ENCODE data around the gene CLCN6.

CLCN6 gene

DNA sequence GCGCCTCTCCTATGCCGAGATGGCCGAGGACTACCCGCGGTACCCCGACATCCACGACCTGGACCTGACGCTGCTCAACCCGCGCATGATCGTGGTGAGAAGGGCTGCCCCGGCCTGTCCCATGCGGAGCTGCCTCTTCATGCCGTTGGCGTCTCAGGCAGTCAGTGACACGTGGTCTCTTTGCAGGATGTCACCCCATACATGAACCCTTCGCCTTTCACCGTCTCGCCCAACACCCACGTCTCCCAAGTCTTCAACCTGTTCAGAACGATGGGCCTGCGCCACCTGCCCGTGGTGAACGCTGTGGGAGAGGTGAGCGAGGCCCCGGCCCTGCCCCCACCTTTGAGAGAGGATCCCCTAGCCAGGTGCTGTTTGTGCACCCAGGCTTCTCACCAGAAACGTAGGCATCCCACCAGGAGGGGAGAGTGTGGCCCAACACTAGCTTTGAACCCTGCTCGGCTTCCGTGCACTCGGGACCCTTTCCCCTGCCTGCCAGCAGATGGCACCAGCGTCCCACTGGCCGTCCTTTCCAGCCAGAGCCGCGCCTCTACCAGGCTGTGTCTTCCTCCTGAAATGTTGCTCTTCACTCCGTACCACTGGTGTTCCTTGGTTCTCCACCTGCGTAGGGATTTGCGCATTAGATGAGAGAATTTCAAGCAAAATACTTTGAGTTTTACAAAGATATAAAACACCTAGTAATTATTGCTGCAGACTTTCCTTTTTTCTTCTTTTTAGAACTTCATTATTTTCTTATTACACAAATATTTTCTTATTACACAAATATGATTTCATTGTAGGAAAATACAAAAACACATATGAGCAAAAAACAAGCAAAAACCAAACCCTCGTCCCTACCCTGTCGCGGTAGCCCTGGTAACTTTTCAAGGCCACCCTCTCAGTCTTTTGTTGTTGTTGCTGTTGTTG lies 32.6 kb downstream of the CLCN6 start:
- no peak for TF ChIP-seq GATA3 (IDR thresholded peaks at IDR 0.05; ENCODE audit: low read depth, low read length)
- TF ChIP-seq GATA2 (IDR thresholded peaks at IDR 0.05; ENCODE audit: low read depth, low read length), result no peak

DNA sequence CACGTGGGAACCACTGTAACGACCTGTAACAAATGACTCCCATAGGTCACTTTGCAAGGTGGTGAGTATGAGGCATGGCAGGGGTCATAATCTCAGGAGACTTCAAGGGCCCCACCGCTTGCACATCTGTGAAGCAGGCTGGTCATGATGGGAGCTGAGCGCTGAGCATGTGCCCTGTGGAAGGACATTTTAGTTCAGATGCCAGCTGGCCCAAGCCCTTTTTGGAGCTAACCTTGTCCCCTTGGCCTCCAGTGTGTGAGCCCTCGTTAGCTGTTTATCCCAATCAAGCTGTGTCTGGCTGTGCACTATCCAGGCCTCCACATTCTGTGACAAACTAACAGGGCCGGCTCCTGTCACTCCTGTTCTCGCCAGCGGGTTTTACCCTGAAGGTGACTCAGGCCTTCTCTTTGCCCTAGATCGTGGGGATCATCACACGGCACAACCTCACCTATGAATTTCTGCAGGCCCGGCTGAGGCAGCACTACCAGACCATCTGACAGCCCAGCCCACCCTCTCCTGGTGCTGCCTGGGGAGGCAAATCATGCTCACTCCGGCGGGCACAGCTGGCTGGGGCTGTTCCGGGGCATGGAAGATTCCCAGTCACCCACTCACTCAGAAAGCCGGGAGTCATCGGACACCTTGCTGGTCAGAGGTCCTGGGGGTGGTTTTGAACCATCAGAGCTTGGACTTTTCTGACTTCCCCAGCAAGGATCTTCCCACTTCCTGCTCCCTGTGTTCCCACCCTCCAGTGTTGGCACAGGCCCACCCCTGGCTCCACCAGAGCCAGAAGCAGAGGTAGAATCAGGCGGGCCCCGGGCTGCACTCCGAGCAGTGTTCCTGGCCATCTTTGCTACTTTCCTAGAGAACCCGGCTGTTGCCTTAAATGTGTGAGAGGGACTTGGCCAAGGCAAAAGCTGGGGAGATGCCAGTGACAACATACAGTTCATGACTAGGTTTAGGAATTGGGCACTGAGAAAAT lies 34.0 kb downstream of the CLCN6 start:
- TF ChIP-seq GATA3 (IDR thresholded peaks at IDR 0.05; ENCODE audit: low read depth, low read length) (no peak), GATA2 (IDR thresholded peaks at IDR 0.05; ENCODE audit: low read depth, low read length) (no peak)

DNA sequence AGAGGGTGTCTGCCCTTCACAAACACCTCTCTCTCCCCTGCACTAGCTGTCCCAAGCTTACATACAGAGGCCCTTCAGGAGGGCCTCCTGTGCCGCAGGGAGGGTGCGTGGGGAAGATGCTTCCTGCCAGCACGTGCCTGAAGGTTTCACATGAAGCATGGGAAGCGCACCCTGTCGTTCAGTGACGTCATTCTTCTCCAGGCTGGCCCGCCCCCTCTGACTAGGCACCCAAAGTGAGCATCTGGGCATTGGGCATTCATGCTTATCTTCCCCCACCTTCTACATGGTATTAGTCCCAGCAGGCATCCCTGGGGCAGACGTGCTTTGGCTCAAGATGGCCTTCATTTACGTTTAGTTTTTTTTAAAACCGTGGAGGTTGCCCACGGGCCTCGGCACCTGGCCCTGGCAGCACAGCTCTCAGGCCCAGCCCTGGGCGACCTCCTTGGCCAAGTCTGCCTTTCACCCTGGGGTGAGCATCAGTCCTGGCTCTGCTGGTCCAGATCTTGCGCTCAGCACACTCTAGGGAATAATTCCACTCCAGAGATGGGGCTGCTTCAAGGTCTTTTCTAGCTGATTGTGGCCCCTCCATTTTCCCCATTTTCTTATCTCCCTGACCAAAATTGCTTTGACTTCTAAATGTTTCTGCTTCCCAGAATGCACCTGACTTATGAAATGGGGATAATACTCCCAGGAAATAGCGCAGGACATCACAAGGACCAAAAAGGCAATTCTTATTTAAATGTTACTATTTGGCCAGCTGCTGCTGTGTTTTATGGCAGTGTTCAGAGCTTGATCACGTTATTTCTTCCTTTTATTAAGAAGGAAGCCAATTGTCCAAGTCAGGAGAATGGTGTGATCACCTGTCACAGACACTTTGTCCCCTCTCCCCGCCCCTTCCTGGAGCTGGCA lies 35.5 kb downstream of the CLCN6 start:
- TF ChIP-seq GATA3 (IDR thresholded peaks at IDR 0.05; ENCODE audit: low read depth, low read length), result no peak
- TF ChIP-seq GATA2 (IDR thresholded peaks at IDR 0.05; ENCODE audit: low read depth, low read length), result no peak

DNA sequence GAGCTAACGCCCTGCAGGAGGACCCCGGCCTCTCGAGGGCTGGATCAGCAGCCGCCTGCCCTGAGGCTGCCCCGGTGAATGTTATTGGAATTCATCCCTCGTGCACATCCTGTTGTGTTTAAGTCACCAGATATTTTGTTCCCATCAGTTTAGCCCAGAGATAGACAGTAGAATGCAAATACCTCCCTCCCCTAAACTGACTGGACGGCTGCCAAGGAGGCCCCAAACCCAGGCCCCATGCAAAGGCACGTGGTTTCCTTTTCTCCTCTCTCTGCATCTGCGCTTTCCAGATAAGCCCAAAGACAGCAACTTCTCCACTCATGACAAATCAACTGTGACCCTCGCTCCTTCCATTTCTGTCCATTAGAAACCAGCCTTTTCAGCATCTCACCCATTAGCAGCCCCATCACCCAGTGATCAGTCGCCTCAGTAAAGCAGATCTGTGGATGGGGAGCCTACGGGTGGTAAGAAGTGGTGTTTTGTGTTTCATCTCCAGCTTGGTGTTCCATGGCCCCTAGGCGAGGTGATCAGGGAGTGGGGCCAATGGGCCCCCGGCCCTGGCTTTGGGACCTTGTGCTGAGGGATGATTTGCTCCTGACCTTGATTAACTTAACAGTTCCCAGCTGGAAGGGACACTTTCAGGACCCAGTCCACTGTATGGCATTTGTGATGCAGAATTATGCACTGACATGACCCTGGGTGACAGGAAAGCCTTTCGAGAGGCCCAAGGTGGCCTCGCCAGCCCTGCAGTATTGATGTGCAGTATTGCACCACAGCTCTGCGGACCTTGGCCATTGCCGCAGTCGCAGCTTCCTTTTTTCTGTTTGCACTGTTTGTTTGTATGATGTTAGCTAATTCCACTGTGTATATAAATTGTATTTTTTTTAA lies 36.4 kb downstream of the CLCN6 start:
- TF ChIP-seq GATA2 (IDR thresholded peaks at IDR 0.05; ENCODE audit: low read depth, low read length) (peak; percentile 56), GATA3 (IDR thresholded peaks at IDR 0.05; ENCODE audit: low read depth, low read length) (no peak)

DNA sequence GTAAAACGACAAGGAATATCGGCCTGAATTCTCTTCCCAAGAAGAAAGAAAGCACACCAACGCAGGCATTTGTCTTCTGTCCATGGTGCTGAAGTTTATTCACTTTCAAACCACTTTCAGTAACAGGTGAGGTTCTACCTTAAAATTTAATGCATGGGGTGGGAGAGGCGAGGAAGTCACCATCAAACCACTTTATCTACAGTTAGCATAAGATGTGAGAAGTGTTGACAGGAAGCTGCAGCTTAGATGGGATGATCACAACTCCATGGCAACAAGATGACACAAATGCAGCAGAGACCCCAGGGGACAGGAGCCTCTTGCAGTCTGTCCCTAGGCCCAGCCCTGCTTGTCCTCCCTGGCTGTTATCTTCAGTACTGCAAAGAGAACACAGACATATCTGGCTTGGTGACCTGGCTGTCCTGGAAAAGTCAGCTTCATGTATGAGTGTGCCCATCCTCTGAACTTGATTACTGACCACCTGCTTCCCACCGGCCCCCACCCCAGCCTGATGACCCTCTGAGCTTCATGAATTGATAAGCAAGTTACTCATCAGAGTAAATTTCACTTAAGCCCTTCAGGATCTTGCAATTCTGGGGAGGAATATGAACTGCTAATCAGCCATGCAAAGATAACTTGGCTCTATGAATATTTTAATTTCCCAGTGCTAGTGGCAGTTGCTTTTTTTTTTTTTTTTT lies 39.8 kb downstream of the CLCN6 start:
- TF ChIP-seq GATA2 (IDR thresholded peaks at IDR 0.05; ENCODE audit: low read depth, low read length), result no peak
- TF ChIP-seq GATA3 (IDR thresholded peaks at IDR 0.05; ENCODE audit: low read depth, low read length), result no peak

DNA sequence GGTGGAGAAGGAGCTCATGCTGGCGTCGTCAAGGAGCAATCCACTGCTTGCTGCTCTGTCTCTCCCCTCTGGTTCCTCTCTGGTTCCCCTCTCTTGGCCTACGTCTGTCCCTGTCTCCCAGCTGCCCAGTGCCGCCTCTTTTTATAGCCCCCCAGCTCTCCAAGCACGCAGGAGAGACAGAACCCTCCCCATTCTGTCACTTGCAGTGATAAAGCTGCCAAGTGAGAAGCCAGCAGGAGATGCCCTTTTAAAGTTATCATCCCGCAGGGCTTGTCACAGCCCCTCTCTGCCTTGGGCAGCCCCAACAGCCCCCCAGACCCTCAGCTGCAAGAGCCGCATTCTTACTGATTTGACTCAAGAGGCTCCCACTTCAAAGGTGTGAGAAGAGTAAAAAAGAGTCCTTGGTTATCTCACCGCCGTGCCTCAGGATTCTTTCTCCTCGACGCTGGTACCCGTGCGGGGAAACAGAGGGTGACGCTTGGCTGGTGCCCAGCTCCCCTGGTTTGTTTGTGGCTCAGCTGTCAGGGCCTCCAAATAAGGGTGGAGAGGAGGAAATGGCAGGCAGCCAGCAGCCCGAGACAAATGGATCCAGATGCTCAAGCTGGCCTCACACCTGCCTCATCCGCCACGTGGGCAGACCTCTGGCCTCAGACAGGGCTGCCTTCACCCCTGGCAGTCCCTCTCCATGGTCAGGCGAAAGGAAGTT lies 41.8 kb downstream of the CLCN6 start, which contains the start of gene NPPA:
Gene NPPA (minus strand): TSS at position 117 of the 706 bp plus-strand sequence. CDS start 99 bp downstream, at position 18.
- TF ChIP-seq GATA3 (IDR thresholded peaks at IDR 0.05; ENCODE audit: low read depth, low read length) (no peak), GATA2 (IDR thresholded peaks at IDR 0.05; ENCODE audit: low read depth, low read length) (no peak)

DNA sequence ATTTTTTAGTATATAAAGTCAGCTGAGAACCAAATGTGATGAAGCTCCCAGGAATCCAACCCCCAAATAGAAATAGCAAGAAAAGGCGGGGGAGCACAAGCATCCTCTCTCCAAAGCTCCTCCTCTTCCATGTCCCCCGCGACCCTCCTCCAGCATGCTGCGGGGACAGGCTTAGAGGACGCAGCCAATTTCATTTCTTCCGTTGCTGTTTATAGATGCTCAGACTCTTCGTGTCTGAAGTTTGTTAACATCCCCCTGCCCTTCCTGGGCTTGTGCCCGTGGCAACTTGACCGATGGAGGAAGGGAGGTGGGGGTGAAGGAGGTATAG lies 42.3 kb downstream of the CLCN6 start:
- TF ChIP-seq GATA3 (IDR thresholded peaks at IDR 0.05; ENCODE audit: low read depth, low read length) (no peak), GATA2 (IDR thresholded peaks at IDR 0.05; ENCODE audit: low read depth, low read length) (no peak)

DNA sequence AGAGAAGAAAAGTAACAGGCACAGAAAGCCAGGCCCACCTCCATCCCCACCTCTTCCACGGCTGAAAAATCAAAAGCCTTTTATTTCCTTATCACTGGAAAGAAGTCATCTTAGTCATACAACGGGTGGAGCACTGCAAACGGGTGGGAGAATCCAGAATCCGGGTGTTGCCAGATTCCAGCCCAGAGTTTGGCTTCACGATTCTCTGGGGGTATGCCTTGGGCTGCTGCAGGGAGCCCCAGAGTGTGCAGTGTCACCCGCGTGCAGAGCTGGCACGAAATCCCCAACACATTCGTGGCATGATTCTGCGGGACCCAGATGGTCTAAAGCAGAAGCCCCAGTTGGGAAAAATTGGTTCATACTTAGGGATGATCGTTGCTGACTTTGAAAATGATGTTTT lies 44.2 kb downstream of the CLCN6 start:
- no peak for TF ChIP-seq GATA2 (IDR thresholded peaks at IDR 0.05; ENCODE audit: low read depth, low read length)
- no peak for TF ChIP-seq GATA3 (IDR thresholded peaks at IDR 0.05; ENCODE audit: low read depth, low read length)

DNA sequence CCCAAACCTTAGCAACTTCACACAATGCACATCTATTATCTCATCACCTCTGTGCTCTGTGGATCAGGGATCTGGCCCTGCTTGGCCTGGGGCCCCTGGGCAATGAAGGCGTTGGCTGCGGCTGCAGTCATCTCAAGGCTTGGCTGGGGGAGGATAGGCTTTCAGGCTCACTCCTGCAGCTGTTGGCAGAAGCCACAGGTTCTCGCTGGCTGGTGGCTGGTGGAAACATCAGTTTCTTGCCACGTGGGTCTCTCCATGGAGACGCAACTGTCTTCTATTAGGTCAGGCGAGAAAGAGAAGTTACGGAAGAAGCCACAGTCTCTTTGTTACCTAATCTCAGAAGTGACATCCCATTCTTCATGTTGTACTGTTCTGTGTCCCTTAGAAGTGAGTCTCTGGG lies 45.2 kb downstream of the CLCN6 start:
- TF ChIP-seq GATA3 (IDR thresholded peaks at IDR 0.05; ENCODE audit: low read depth, low read length) (no peak), GATA2 (IDR thresholded peaks at IDR 0.05; ENCODE audit: low read depth, low read length) (no peak)

DNA sequence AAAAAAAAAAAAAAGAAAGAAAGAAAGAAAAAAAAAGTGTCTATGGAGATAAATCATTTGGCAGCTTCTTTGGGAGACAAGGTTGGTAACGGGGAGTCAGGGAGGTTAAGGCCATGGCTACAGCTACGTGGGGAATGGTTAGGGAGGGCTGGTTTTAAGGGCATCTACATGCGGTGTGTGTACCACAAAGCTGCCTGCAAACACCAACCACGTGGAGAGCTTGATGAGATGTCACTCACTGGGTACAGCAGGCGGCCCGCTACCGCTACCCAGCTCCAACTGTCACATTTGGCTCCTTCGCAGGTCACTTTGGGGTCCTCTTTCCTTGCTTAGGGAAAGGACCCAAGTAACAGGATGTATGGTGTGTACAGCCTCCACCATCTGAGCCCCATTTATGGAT lies 48.5 kb downstream of the CLCN6 start:
- TF ChIP-seq GATA3 (IDR thresholded peaks at IDR 0.05; ENCODE audit: low read depth, low read length), result no peak
- TF ChIP-seq GATA2 (IDR thresholded peaks at IDR 0.05; ENCODE audit: low read depth, low read length), result no peak

DNA sequence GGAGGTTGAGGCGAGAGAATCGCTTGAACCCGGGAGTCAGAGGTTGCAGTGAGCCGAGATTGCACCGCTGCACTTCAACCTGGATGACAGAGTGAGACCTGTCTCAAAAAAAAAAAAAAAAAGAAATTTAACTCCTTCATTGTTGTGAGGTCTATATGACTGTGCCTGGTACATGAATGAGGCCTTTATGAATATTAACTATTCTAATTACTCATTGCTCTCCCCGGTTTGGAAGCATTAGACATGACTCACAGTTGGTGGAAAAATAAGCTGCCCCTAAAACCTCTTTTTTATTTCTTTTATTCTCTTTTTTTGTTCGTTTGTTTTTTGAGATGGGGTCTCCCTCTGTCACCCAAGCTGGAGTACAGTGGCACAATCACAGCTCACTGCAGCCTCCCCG lies 49.4 kb downstream of the CLCN6 start:
- TF ChIP-seq GATA2 (IDR thresholded peaks at IDR 0.05; ENCODE audit: low read depth, low read length), result no peak
- no peak for TF ChIP-seq GATA3 (IDR thresholded peaks at IDR 0.05; ENCODE audit: low read depth, low read length)

Measured in SH-SY5Y (cell line).